Panc1 (cell line): Measurements from ENCODE around the gene TUBB8. TPM values are rescaled to one million over a fixed set of nuclear protein-coding genes. Genes with fewer than 3 reads are reported as not detected.

Experiments used
- ATAC-seq: fragments of 200-7000 bp; cut with Tn5 transposase; 2 replicates; pipeline ENCODE4 v1.9.1; 2020; ENCODE audit warnings: mild to moderate bottlenecking, moderate library complexity
- BruUV-seq: library from RNA; stranded (reverse); fragments of 400-500 nt; replicated peaks from 2 replicates; lab custom pipeline; 2021; lab: Mats Ljungman, UMichigan
- CTCF ChIA-PET: fragments of 300-600 bp; sonication (Branson Sonifier 250); formaldehyde crosslinking; loops from one replicate; lab custom pipeline; 2022; ENCODE audit warnings: antibody characterized with exemption; lab: Charles Lee
- POLR2A ChIA-PET: fragments of 300-600 bp; sonication (Branson Sonifier 250); formaldehyde crosslinking; loops from one replicate; lab custom pipeline; 2022; ENCODE audit warnings: antibody characterized with exemption; lab: Charles Lee
- DNase-seq: peaks from one replicate; pipeline ENCODE4 v3.0.0-alpha.2; 2010; ENCODE audit warnings: low read depth, low spot score
- H3K27ac ChIP-seq: 2 replicates; pipeline ENCODE4 v1.5.1; 2011; ENCODE audit warnings: mild to moderate bottlenecking, low read length, inconsistent platforms
- H3K27me3 ChIP-seq: fragments of 200-500 bp; sonication (Bioruptor generic); 2 replicates; pipeline ENCODE4 v1.6.0; 2014; ENCODE audit warnings: low read length, inconsistent platforms; ENCODE audit not compliant: control insufficient read depth, insufficient read depth
- H3K36me3 ChIP-seq: fragments of 200-500 bp; sonication (Bioruptor generic); 2 replicates; pipeline ENCODE4 v1.5.1; 2014; ENCODE audit warnings: inconsistent platforms, mild to moderate bottlenecking, low read length, moderate library complexity; ENCODE audit not compliant: control insufficient read depth, insufficient read depth
- H3K4me1 ChIP-seq: 2 replicates; pipeline ENCODE4 v1.5.1; 2011; ENCODE audit warnings: inconsistent platforms, mild to moderate bottlenecking, low read length, moderate library complexity; ENCODE audit not compliant: control insufficient read depth, insufficient read depth
- H3K4me3 ChIP-seq, 2 experiments: 2 replicates each; pipeline ENCODE4 v1.5.1; 2011 to 2012; ENCODE audit warnings: low read depth in 2 of 2, low read length in 2 of 2, mild to moderate bottlenecking in 2 of 2, inconsistent platforms in 1 of 2, moderate library complexity in 1 of 2
- H3K9me3 ChIP-seq: fragments of 200-500 bp; sonication (Bioruptor generic); 2 replicates; pipeline ENCODE4 v1.5.1; 2014; ENCODE audit warnings: low read depth, mild to moderate bottlenecking, inconsistent platforms, low read length, moderate library complexity; ENCODE audit not compliant: control insufficient read depth, insufficient read depth
- POLR2AphosphoS5 ChIP-seq: IDR thresholded peaks from 2 replicates; pipeline ENCODE4 v1.6.1; 2012; ENCODE audit warnings: mild to moderate bottlenecking, low read depth, low read length, moderate library complexity
- REST ChIP-seq, 2 experiments: IDR thresholded peaks; 2 replicates each; pipeline ENCODE4 v1.6.1; 2011 to 2012; ENCODE audit warnings: low read depth in 2 of 2, control low read depth in 1 of 2, low read length in 1 of 2, mild to moderate bottlenecking in 1 of 2, moderate library complexity in 1 of 2; ENCODE audit not compliant: insufficient read depth in 1 of 2
- SIN3A ChIP-seq: IDR thresholded peaks from 2 replicates; pipeline ENCODE4 v1.6.1; 2012; ENCODE audit warnings: low read depth, mild to moderate bottlenecking, low read length, moderate library complexity, borderline replicate concordance; ENCODE audit not compliant: insufficient read depth
- TCF7L2 ChIP-seq: IDR thresholded peaks from 2 replicates; pipeline ENCODE4 v1.6.1; 2011; ENCODE audit warnings: mild to moderate bottlenecking, low read depth, low read length, inconsistent platforms
- in situ Hi-C: cut with HindIII; loops from 2 replicates; pipeline ENCODE4 v1.10.0; 2016; ENCODE audit warnings: low sequenced_read_pairs, low pct_unique_long_range_greater_than_20kb
- intact Hi-C: fragments of 100-400 bp; cut with micrococcal nuclease; formaldehyde crosslinking; loops from one replicate; pipeline ENCODE4 v1.10.0; 2022; ENCODE audit not compliant: unreplicated experiment
- total RNA-seq: library from RNA; stranded (reverse); gene quantifications from one replicate; pipeline ENCODE4 v1.2.1, GENCODE V29; 2021; ENCODE audit not compliant: unreplicated experiment
- TF ChIP-seq, protein P1 (sequence below): fragments of 450-650 bp; IDR thresholded peaks from 2 replicates; pipeline ENCODE4 v1.5.1; 2017; ENCODE audit warnings: mild to moderate bottlenecking

The TUBB8 gene
- total RNA-seq, 1 experiment from 2014 or later: 0.08 TPM

GRCh38 chr10:80477-81105 is 31.5 kb upstream of the TUBB8 start:
- DNase-seq (no peak), ATAC-seq (no peak)
- POLR2A ChIA-PET: no interaction called here
- no peaks in the 10 kb centered on the region for H3K9me3 ChIP-seq
- H3K27ac ChIP-seq: no peak overlapping the region
- intact Hi-C loops: no loop called here
- no peaks in the 10 kb centered on the region for H3K27me3 ChIP-seq
- TF ChIP-seq TCF7L2 (no peak), SIN3A (no peak), POLR2AphosphoS5 (no peak), REST (IDR thresholded peaks at IDR 0.05; ENCODE audit: insufficient read depth in 1 of 2, low read depth in 2 of 2, low read length in 1 of 2) (no peak)
- TF ChIP-seq, protein P1, sequence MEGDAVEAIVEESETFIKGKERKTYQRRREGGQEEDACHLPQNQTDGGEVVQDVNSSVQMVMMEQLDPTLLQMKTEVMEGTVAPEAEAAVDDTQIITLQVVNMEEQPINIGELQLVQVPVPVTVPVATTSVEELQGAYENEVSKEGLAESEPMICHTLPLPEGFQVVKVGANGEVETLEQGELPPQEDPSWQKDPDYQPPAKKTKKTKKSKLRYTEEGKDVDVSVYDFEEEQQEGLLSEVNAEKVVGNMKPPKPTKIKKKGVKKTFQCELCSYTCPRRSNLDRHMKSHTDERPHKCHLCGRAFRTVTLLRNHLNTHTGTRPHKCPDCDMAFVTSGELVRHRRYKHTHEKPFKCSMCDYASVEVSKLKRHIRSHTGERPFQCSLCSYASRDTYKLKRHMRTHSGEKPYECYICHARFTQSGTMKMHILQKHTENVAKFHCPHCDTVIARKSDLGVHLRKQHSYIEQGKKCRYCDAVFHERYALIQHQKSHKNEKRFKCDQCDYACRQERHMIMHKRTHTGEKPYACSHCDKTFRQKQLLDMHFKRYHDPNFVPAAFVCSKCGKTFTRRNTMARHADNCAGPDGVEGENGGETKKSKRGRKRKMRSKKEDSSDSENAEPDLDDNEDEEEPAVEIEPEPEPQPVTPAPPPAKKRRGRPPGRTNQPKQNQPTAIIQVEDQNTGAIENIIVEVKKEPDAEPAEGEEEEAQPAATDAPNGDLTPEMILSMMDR: no peak
- in situ Hi-C loops: no loop called here
- H3K4me1 ChIP-seq: no peaks in the 10 kb centered on the region
- H3K36me3 ChIP-seq: no peaks in the 10 kb centered on the region
- CTCF ChIA-PET: no interaction called here
- H3K4me3 ChIP-seq: no peak overlapping the region
- no TSS peak for BruUV-seq

- Histone ChIP-seq H3K4me3 (no peak overlapping the region), H3K27ac (no peak overlapping the region), H3K36me3 (no peaks in the 10 kb centered on the region), H3K27me3 (no peaks in the 10 kb centered on the region), H3K9me3 (no peaks in the 10 kb centered on the region), H3K4me1 (no peaks in the 10 kb centered on the region)
- ATAC-seq (no peak), DNase-seq (no peak)
- no TSS peak for BruUV-seq
- intact Hi-C loops (no loop called here), in situ Hi-C loops (no loop called here)
- ChIA-PET CTCF (no interaction called here), POLR2A (no interaction called here)
- TF ChIP-seq REST (IDR thresholded peaks at IDR 0.05; ENCODE audit: insufficient read depth in 1 of 2, low read depth in 2 of 2, low read length in 1 of 2) (no peak), TCF7L2 (no peak), SIN3A (no peak), POLR2AphosphoS5 (no peak)
- TF ChIP-seq, protein P1: no peak
Measured at GRCh38 chr10:79532-80215, 30.6 kb upstream of the TUBB8 start.
